HFF-Myc (cell line): ENCODE results near the gene LUC7L3.
"Not testable (repeated sequence)": the region's sequence is repeated elsewhere in the genome, so short reads cannot be mapped to it uniquely, and the experiment has no call there.

Experiments
- DNase-seq: peaks from one replicate; pipeline ENCODE4 v3.0.0-alpha.2; 2011; ENCODE audit warnings: low read depth; ENCODE audit errors: extremely low read depth
- H3K4me3 ChIP-seq: replicated peaks from 2 replicates; pipeline ENCODE4 v1.5.1; 2011; ENCODE audit warnings: low read depth, mild to moderate bottlenecking, control low read depth, low read length
- TF ChIP-seq, protein P1 (sequence below): IDR thresholded peaks from 2 replicates; pipeline ENCODE4 v1.5.1; 2012; ENCODE audit warnings: mild to moderate bottlenecking, low read depth, low read length, control low read depth; ENCODE audit errors: missing control alignments

Gene LUC7L3

DNA sequence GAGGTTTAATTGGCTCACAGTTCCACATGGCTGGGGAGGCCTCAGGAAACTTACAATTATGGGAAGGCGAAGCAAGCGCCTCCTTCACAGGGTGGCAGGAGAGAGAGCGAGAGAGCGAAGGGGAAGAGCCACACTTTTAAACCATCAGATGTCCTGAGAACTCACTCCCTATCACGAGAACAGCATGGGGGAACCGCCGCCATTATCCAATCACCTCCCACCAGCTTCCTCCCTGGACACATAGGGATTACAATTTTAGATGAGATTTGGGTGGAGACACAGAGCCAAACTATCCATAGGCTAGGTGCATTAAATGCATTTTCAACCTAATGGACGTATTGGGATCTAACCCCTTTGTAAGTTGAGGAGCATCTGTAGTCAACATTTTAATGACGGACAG is 6.8 kb upstream of the LUC7L3 start:
- TF ChIP-seq, protein P1, sequence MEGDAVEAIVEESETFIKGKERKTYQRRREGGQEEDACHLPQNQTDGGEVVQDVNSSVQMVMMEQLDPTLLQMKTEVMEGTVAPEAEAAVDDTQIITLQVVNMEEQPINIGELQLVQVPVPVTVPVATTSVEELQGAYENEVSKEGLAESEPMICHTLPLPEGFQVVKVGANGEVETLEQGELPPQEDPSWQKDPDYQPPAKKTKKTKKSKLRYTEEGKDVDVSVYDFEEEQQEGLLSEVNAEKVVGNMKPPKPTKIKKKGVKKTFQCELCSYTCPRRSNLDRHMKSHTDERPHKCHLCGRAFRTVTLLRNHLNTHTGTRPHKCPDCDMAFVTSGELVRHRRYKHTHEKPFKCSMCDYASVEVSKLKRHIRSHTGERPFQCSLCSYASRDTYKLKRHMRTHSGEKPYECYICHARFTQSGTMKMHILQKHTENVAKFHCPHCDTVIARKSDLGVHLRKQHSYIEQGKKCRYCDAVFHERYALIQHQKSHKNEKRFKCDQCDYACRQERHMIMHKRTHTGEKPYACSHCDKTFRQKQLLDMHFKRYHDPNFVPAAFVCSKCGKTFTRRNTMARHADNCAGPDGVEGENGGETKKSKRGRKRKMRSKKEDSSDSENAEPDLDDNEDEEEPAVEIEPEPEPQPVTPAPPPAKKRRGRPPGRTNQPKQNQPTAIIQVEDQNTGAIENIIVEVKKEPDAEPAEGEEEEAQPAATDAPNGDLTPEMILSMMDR = no peak
- H3K4me3 ChIP-seq = no peak overlapping the region
- no peak for DNase-seq

DNA sequence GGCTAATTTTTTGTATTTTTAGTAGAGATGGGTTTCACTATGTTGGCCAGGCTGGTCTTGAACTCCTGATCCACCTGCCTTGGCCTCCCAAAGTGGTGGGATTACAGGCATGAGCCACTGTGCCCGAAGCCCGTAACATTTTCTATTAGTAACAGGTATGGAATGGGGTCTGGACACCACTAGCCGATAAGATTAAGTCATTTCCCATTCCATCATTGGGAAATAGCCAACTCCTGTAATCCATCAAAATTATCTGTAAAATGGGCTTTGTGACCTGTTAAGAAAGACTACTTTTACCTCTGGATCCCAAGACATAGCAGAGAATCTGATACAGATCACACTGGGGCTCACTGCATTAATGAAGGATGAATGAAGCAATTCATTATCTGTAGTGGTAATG is 3.9 kb upstream of the LUC7L3 start:
- no peak overlapping the region for H3K4me3 ChIP-seq
- no peak for DNase-seq
- TF ChIP-seq, protein P1 = no peak

DNA sequence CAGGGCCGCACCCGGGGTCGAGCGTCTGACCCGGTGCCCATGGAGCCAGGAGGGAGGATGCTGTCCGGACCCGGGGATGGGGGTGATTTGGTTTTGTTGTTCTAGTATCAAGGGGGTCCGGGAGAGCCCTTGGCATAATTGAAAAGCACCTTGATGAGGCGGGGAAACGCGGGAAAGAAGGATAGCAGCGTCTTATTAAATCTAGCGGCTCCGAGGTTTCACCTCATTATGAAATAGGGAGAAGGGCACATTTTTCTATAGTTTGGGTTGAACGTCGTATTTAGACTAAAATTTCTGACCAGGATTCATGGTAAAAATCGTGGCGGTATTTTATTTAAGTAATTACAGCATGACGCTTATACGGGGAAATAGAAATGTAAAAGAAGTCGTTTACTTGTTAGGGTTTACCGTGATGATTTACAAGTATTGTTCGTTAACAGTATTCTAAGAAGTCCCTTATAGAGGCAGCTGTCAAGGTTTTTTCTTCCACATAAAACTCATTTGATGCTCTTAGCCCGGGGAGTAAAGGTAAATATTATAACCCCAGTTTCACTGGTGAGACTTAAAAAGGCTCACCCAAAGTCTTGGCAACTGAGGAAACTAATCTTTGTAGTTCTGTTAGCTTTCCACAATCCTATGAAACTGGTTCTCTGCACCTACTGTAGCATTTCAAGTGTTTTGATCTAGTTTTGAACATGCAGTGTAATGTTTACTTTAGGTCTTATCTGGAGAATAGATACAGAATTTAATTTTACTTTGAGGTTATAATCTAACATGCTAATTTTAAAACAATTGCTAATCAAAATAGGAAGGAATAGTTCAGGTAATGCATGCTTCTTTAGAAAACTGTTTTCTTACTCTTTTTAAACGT is 756 bp downstream of the LUC7L3 start:
- H3K4me3 ChIP-seq = peak overlapping the region; percentile 88
- DNase-seq = no peak
- TF ChIP-seq, protein P1 = no peak

DNA sequence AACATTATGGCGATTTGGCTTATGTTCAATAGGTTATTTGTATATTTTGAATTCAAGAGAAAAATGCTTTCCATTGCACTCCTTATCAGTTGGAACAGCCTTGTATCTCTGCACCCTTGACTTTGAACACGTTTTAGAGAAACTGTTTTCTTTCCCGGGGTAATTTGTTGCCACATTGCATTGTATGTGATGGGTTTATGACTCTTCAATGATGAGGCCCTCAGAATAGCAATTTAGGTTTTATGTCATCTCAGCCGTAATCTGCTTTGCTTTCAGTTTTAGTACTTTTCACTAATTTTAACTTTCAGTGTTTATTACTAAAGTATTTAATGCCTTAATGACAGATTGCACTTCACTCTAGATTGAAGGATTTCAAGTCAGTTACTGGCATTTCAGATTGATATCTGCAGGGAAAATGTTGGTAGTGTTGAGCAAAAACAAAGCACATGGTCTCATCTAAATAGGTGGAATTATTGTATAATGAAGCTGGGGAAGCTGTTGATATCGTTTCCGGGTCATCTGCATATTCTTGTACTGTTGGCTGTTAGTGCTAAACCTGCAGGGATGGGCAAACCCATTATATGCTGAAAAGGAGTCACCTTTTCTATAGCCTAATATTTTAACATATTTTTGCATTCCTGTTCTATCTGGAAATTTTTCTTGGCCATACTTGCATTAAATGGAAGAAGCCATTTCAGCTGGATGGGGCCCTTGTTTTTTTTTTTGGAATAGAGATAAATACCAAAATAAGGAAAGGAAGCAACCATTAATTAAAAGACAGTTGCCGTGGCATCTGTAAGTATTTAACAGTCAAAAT is 2.0 kb downstream of the LUC7L3 start:
- peak overlapping the region; percentile 88 for H3K4me3 ChIP-seq
- no peak for DNase-seq
- TF ChIP-seq, protein P1 = no peak

DNA sequence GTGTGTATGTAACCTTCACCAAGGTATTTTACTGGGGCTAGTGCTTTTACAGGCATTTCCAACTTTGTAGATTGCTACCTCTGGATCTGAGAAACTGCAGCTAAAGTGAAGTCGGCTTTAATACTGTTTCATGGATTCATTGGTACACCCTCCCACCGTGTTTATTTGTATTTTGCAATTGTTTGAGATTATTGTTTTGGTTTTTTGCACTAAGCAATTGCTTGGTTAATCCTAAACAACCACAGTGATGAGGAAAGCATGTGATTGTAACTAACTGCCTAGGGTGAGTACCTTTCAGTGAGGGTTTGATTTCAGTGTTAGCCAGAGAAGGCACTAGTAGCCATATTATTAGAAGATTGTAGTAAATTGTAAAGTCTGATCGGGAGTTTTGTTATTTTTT is 3.3 kb downstream of the LUC7L3 start:
- TF ChIP-seq, protein P1 = no peak
- DNase-seq = no peak
- H3K4me3 ChIP-seq = peak overlapping the region; percentile 88

DNA sequence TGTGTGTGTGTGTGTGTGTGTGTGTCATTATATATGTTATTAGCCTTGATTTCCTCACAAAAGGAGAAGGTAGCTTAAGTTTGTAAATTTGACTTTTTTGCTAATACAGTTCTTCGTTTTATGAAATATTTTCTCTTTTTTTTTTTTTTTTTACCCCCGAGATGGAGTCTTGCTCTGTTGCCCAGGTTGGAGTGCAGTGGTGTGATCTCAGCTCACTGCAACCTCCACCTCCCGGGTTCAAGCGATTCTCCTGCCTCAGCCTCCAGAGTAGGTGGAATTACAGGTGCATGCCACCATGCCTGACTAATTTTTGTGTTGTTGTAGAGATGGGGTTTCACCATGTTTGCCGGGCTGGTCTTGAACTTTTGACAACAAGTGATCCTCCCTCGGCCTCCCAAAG is 5.2 kb downstream of the LUC7L3 start:
- not testable (repeated sequence) for DNase-seq, H3K4me3 ChIP-seq
